ENCODE data around the gene HSD17B14. TPM values are rescaled to one million over a fixed set of nuclear protein-coding genes. Genes with fewer than 3 reads are reported as not detected.

Gene HSD17B14
- total and polyA plus RNA-seq, 2 of the 8 experiments (the other 6 are each of a cell fraction or from before 2014, with no cell fraction given), result 8.4 to 25.5 TPM

GRCh38 chr19:48817585-48818124 lies 18.6 kb downstream of the HSD17B14 start:
- CTCF ChIA-PET (ENCODE audit: partially characterized antibody), result interaction anchor here (0.6 to 13.8 kb wide), 7 partner anchors 10 to 170 kb away, joined by 3 to 285 read pairs (median 7); partner anchors contain the start of gene HSD17B14
- H2BK5ac ChIP-seq (ENCODE audit: low read depth, low read length), result no peak overlapping the region
- H3K18ac ChIP-seq (ENCODE audit: extremely low read depth, low read length), result no peak overlapping the region
- H2BK12ac ChIP-seq (ENCODE audit: low read depth, low read length), result no peak overlapping the region
- no peak overlapping the region for H4K8ac ChIP-seq (ENCODE audit: extremely low read depth, insufficient read depth, low read length)
- H4K20me1 ChIP-seq (replicated peaks in 1 of 2; ENCODE audit: control insufficient read depth in 1 of 2, insufficient read depth in 2 of 2, low read length in 2 of 2), result peaks cover 0 to 12% of the 10 kb centered on the region in 2 experiments
- no peak overlapping the region for H3K23ac ChIP-seq (ENCODE audit: insufficient read length)
- H3K36me3 ChIP-seq (ENCODE audit: control insufficient read depth in 2 of 4, insufficient read depth in 4 of 4, low read length in 3 of 4), result peaks cover 0 to 8% (median 1%) of the 10 kb centered on the region in 4 experiments; a peak in 3 of 8 replicates
- DNase-seq (ENCODE audit: low read depth in 1 of 2, low spot score in 2 of 2) (no peak), FAIRE-seq (no peak)
- WGBS, 2 experiments (ENCODE audit: extremely low coverage in 1 of 2, insufficient coverage in 1 of 2, insufficient read length in 1 of 2, insufficient replicate concordance in 2 of 2, low coverage in 1 of 2, low lambda C conversion rate in 2 of 2, missing lambda C conversion rate in 1 of 2), result 92% methylated on average over 5 of the region's 5 CpGs; no CpG with 5 or more reads in 1 of the 2 experiments
- H2BK15ac ChIP-seq (ENCODE audit: low read length), result no peak overlapping the region
- no peaks in the 10 kb centered on the region; a peak in 1 of 4 replicates for H3K79me2 ChIP-seq (ENCODE audit: control insufficient read depth in 1 of 2, insufficient read depth in 2 of 2, low read length in 2 of 2)
- H2AFZ ChIP-seq (ENCODE audit: low read length), result no peak overlapping the region
- H3K27me3 ChIP-seq (replicated peaks in 1 of 4; ENCODE audit: control insufficient read depth in 3 of 4, extremely low read depth in 1 of 4, insufficient read depth in 3 of 4, low read length in 3 of 4), result no peaks in the 10 kb centered on the region
- peaks cover 12% of the 10 kb centered on the region; the same call in 1 of the 2 replicates for H3K23me2 ChIP-seq (ENCODE audit: low read depth, low read length)
- no peaks in the 10 kb centered on the region for H3K9me3 ChIP-seq (ENCODE audit: insufficient read depth in 2 of 2, low read depth in 1 of 2, low read length in 1 of 2)
- no peak overlapping the region for H3K14ac ChIP-seq (ENCODE audit: insufficient read length)
- no peak overlapping the region for H3K27ac ChIP-seq (ENCODE audit: low read depth, low read length)
- no peak overlapping the region for H2BK20ac ChIP-seq (ENCODE audit: low read length)
- POLR2A ChIA-PET (ENCODE audit: partially characterized antibody), result interaction anchor here (1.6 to 2.2 kb wide), 2 partner anchors 9 to 11 kb away, joined by 4 to 5 read pairs; no protein-coding TSS in a partner anchor
- no peak overlapping the region for H3K4me3 ChIP-seq (ENCODE audit: extremely low read depth in 1 of 4, insufficient read depth in 2 of 4, low read depth in 3 of 4, low read length in 4 of 4)
- H3K4me2 ChIP-seq (ENCODE audit: insufficient read depth in 1 of 2, low read depth in 2 of 2, low read length in 2 of 2), result no peak overlapping the region
- H4K5ac ChIP-seq (ENCODE audit: insufficient read length, low read depth, low read length), result no peak overlapping the region
- H2BK120ac ChIP-seq (replicated peaks; ENCODE audit: low read depth, low read length), result no peak overlapping the region
- H3K56ac ChIP-seq (replicated peaks; ENCODE audit: insufficient read length, low read depth, low read length), result no peak overlapping the region
- H3K79me1 ChIP-seq (ENCODE audit: low read depth, low read length), result no peaks in the 10 kb centered on the region
- H3K4ac ChIP-seq (replicated peaks; ENCODE audit: insufficient read length, low read depth, low read length), result no peak overlapping the region
- no peak overlapping the region for H2AK5ac ChIP-seq (ENCODE audit: low read depth, low read length)
- peaks cover 3 to 8% (median 4%) of the 10 kb centered on the region in 4 experiments for H3K4me1 ChIP-seq (replicated peaks in 1 of 4; ENCODE audit: control insufficient read depth in 3 of 4, insufficient read depth in 4 of 4, low read length in 3 of 4)
- no peak overlapping the region for H3K9ac ChIP-seq (replicated peaks in 1 of 4; ENCODE audit: extremely low read depth in 1 of 4, low read depth in 3 of 4, low read length in 3 of 4)
- H4K91ac ChIP-seq (replicated peaks; ENCODE audit: insufficient read length, low read length), result no peak overlapping the region
- TF ChIP-seq SIX5 (IDR thresholded peaks at IDR 0.05; ENCODE audit: low read depth, low read length) (no peak), CEBPB (IDR thresholded peaks at IDR 0.05; ENCODE audit: low read depth, low read length) (no peak), CTCF (IDR thresholded peaks at IDR 0.05; ENCODE audit: control extremely low read depth in 1 of 3, insufficient read depth in 1 of 3, low read depth in 1 of 3, low read length in 3 of 3) (no peak), MAFK (IDR thresholded peaks at IDR 0.05; ENCODE audit: low read depth, low read length) (no peak), BACH1 (IDR thresholded peaks at IDR 0.05; ENCODE audit: low read length) (no peak)

Measured in H1 (cell line).